Activated naive CD4-positive, alpha-beta T cell treated with anti-CD3 and anti-CD28 coated beads, Interleukin-2, amount 50 U/mL, for 72 hours (primary cell): Measurements from ENCODE around the gene SLC25A25. TPM values are rescaled to one million over a fixed set of nuclear protein-coding genes. Genes with fewer than 3 reads are reported as not detected.

Source experiments
- ATAC-seq, 2 donors: fragments of 150-1000 bp; cut with Tn5 transposase; 2 replicates each; pipeline ENCODE4 v1.10.0; 2021; ENCODE audit warnings: mild to moderate bottlenecking in 2 of 2, moderate library complexity in 2 of 2
- DNase-seq, 2 donors: peaks; one replicate each; pipeline ENCODE4 v3.0.0; 2021 to 2022; ENCODE audit warnings: low spot score in 2 of 2
- H3K27ac Mint-ChIP-seq, 2 donors: one replicate each; pipeline ENCODE4 v1.8.0; 2022; ENCODE audit warnings: mild to moderate bottlenecking in 2 of 2, mixed read lengths in 2 of 2
- H3K36me3 Mint-ChIP-seq, 2 donors: one replicate each; pipeline ENCODE4 v1.8.0; 2022; ENCODE audit warnings: mixed read lengths in 2 of 2
- H3K9me3 Mint-ChIP-seq, 2 donors: one replicate each; pipeline ENCODE4 v1.8.0; 2022; ENCODE audit warnings: mixed read lengths in 2 of 2
- total RNA-seq, 2 donors: library from RNA; stranded (reverse); gene quantifications; one replicate each; pipeline ENCODE4 v1.2.3, GENCODE V29; 2022

SLC25A25 gene
- total RNA-seq, 2 donors from 2014 or later = 10.9 to 19.0 TPM

GRCh38 chr9:128082151-128082550 is 14.1 kb downstream of the SLC25A25 start:
- Mint-ChIP-seq H3K36me3 (peaks cover 0 to 14% of the 10 kb centered on the region in 2 donors), H3K9me3 (no peaks in the 10 kb centered on the region), H3K27ac (peak overlapping the region in 1 of 2 donors; percentile 65)
- DNase-seq (no peak), ATAC-seq (peak in 1 of 2 donors; percentile 17)

DNA sequence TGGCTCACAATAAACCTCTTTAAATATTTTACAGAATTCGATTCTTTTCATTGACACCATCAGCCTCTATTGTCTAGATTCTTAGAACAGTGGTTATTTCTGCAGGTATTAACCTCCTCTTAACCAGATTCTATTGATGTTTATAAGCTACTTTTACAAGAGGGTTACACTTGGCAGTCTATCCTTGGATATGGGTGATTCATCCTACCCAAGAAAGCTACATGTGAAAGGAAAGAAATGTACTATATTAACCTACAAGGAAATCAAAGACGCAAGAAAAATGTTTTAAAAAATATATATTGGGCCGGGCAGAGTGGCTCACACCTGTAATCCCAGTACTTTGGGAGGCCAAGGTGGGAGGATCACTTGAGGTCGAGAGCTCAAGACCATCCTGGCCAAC is 16.7 kb downstream of the SLC25A25 start:
- DNase-seq = no peak
- no peaks in the 10 kb centered on the region for H3K36me3 Mint-ChIP-seq
- ATAC-seq = no peak
- no peak overlapping the region for H3K27ac Mint-ChIP-seq
- H3K9me3 Mint-ChIP-seq = no peaks in the 10 kb centered on the region

GRCh38 chr9:128085943-128086342 is 17.9 kb downstream of the SLC25A25 start:
- no peak for DNase-seq
- H3K36me3 Mint-ChIP-seq = no peaks in the 10 kb centered on the region
- ATAC-seq = no peak
- H3K9me3 Mint-ChIP-seq = no peaks in the 10 kb centered on the region
- no peak overlapping the region for H3K27ac Mint-ChIP-seq

DNA sequence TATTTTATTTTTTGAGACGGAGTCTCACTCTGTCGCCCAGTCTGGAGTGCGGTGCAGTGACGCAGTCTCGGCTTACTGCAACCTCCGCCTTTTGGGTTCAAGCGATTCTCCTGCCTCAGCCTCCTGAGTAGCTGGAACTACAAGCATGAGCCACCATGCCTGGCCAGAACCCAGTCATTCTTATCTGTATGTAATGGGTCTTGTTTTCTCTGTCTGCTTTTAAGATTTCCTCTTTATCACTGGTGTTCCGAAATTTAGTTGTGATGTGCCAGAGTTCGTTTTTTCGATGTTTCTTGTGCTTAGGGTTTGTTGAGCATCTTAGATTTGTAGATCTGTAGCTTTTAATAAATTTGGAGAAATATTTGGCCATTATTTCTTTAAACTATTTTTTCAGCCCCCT is 19.2 kb downstream of the SLC25A25 start:
- DNase-seq (no peak), ATAC-seq (no peak)
- Mint-ChIP-seq H3K36me3 (peaks cover 0 to 6% of the 10 kb centered on the region in 2 donors), H3K27ac (no peak overlapping the region), H3K9me3 (no peaks in the 10 kb centered on the region)

GRCh38 chr9:128088253-128088945 is 20.4 kb downstream of the SLC25A25 start:
- peaks cover 0 to 6% of the 10 kb centered on the region in 2 donors for H3K36me3 Mint-ChIP-seq
- H3K9me3 Mint-ChIP-seq = no peaks in the 10 kb centered on the region
- peak overlapping the region; percentile 46 to 86 for H3K27ac Mint-ChIP-seq
- DNase-seq (no peak), ATAC-seq (no peak)

- DNase-seq (no peak), ATAC-seq (no peak)
- Mint-ChIP-seq H3K36me3 (peaks cover 0 to 9% of the 10 kb centered on the region in 2 donors), H3K27ac (no peak overlapping the region), H3K9me3 (no peaks in the 10 kb centered on the region)
Measured at GRCh38 chr9:128089299-128089698, 21.3 kb downstream of the SLC25A25 start.

- peak overlapping the region; percentile 65 to 86 for H3K27ac Mint-ChIP-seq
- DNase-seq = no peak
- H3K36me3 Mint-ChIP-seq = peaks cover 0 to 14% of the 10 kb centered on the region in 2 donors
- H3K9me3 Mint-ChIP-seq = no peaks in the 10 kb centered on the region
- ATAC-seq = no peak
Measured at GRCh38 chr9:128091144-128091543, 23.1 kb downstream of the SLC25A25 start.

DNA sequence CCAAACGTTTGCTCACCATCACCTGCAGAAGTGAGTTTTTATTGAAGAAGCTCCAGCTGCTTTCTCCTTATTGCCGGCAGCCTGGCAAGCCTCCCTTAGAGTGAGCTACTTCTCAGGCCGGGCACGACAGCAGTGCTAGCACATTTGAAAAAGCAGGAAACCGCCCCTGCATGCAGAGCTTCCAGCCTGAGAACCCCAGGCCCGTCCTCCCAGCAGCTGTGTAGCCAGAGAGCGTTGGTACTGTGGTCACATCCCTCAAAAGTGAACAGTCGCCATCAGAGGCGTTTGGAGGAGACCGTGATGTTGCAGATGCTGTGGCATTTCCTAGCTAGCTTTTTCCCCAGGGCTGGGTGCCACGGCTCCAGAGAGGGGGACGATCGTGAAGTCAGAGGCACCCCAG is 23.5 kb downstream of the SLC25A25 start:
- Mint-ChIP-seq H3K9me3 (no peaks in the 10 kb centered on the region), H3K27ac (peak overlapping the region; percentile 86 to 97), H3K36me3 (peaks cover 0 to 14% of the 10 kb centered on the region in 2 donors)
- no peak for DNase-seq
- no peak for ATAC-seq

DNA sequence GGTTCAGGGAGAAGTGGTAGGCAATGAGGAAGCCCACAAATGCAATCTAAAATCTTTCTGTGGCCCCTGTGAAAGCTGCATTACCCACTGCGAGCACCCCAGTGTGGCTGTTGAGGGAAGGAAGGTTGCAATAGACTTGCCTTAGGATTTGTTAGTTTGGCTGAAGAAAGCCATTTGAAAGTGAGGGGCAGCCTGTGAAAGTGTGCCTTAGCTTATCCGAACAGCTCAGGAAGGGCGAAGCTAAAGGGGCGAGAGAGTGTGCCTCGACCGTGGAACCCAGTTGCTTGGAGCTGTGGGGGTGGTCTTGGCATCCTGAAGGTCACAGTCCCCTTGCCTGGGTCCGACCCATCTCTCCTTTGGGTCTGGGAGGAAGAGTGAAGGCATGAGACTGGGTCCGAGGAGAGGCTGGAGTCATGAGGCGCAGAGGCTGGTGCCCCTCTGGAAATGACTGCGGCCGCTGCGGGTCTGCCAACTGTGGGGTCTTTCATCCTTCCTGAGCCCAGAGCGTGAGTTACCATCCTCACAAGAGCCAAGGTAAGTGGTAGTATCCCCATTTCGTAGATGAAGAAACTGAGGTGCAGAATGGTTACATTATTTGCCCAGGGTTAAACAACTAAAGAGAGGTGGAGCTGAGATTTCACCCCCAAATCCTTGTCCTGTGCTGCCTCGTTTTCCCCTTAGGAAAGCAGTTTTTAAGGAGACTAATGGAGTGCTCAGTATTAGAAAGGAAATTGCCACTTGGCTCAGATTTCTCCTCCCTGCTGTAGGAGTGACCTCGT is 24.4 kb downstream of the SLC25A25 start:
- Mint-ChIP-seq H3K27ac (peak overlapping the region; percentile 86 to 99), H3K9me3 (no peaks in the 10 kb centered on the region), H3K36me3 (peaks cover 0 to 14% of the 10 kb centered on the region in 2 donors)
- ATAC-seq (no peak), DNase-seq (no peak)

DNA sequence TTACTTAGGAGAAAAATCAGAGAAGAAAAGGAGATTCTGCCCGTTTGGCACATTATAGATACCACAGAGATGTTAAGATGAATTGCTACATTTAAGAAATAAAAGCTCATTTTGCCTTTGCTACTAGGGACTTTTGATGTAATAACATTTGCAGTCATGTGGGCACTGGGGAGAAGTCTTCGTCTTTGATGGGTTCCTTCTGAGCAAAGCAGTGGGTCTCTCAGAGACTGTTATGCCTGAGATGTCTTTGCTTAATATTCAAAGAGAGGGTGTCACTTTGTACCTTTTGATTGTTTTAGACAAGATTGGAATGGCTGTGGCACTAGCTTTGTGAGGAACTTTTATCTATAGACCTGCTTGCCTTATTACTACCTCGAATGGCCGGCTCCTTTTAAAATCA is 25.0 kb downstream of the SLC25A25 start:
- peaks cover 0 to 14% of the 10 kb centered on the region in 2 donors for H3K36me3 Mint-ChIP-seq
- H3K9me3 Mint-ChIP-seq = no peaks in the 10 kb centered on the region
- no peak for DNase-seq
- no peak for ATAC-seq
- peak overlapping the region; percentile 86 to 99 for H3K27ac Mint-ChIP-seq

- Mint-ChIP-seq H3K27ac (peak overlapping the region; percentile 86 to 99), H3K36me3 (peaks cover 0 to 14% of the 10 kb centered on the region in 2 donors), H3K9me3 (no peaks in the 10 kb centered on the region)
- DNase-seq = peak; percentile 77 to 80
- peak; percentile 92 to 96 for ATAC-seq
Measured at GRCh38 chr9:128094166-128094949, 26.3 kb downstream of the SLC25A25 start.

GRCh38 chr9:128094950-128095544 is 27.0 kb downstream of the SLC25A25 start:
- peaks cover 0 to 14% of the 10 kb centered on the region in 2 donors for H3K36me3 Mint-ChIP-seq
- DNase-seq (no peak), ATAC-seq (no peak)
- peak overlapping the region; percentile 86 to 99 for H3K27ac Mint-ChIP-seq
- no peaks in the 10 kb centered on the region for H3K9me3 Mint-ChIP-seq

- DNase-seq = no peak
- ATAC-seq = no peak
- peaks cover 0 to 9% of the 10 kb centered on the region in 2 donors for H3K36me3 Mint-ChIP-seq
- H3K9me3 Mint-ChIP-seq = no peaks in the 10 kb centered on the region
- peak overlapping the region in 1 of 2 donors; percentile 37 for H3K27ac Mint-ChIP-seq
Measured at GRCh38 chr9:128096616-128097536, 28.8 kb downstream of the SLC25A25 start.

GRCh38 chr9:128097543-128098296 is 29.7 kb downstream of the SLC25A25 start:
- H3K27ac Mint-ChIP-seq = peak overlapping the region in 1 of 2 donors; percentile 53

More at GRCh38 chr9:128097543-128098296, 29.7 kb downstream of the SLC25A25 start:
- ATAC-seq = no peak
- Mint-ChIP-seq H3K9me3 (no peaks in the 10 kb centered on the region), H3K36me3 (peaks cover 0 to 11% of the 10 kb centered on the region in 2 donors)
- DNase-seq = no peak
